Transverse colon (tissue), 4 donors: Measurements from ENCODE around the gene DLG2. TPM values are rescaled to one million over a fixed set of nuclear protein-coding genes. Genes with fewer than 3 reads are reported as not detected.

Experiments
- DNase-seq: peaks from one replicate; pipeline ENCODE4 v3.0.0-alpha.2; 2019
- H3K27ac ChIP-seq, 4 donors: fragments of 200-600 bp; sonication (generic); 2 replicates each; pipeline ENCODE4 v1.5.1; 2016 to 2018; ENCODE audit warnings: inconsistent platforms in 4 of 4
- H3K27me3 ChIP-seq: fragments of 200-600 bp; sonication (generic); 2 replicates; pipeline ENCODE4 v1.5.1; 2017; ENCODE audit warnings: inconsistent platforms
- H3K36me3 ChIP-seq, 4 donors: fragments of 200-600 bp; sonication (generic); 2 replicates each; pipeline ENCODE4 v1.5.1; 2017 to 2019; ENCODE audit warnings: inconsistent platforms in 4 of 4
- H3K4me1 ChIP-seq, 4 donors: fragments of 200-600 bp; sonication (generic); 2 replicates each; pipeline ENCODE4 v1.5.1; 2017 to 2020; ENCODE audit warnings: inconsistent platforms in 4 of 4
- H3K4me3 ChIP-seq, 4 donors: fragments of 200-600 bp; sonication (generic); 1 replicate in 1 of 4; 2 replicates in 3 of 4; pipeline versions ENCODE4 v1.5.1 to v1.6.1; 2017 to 2019; ENCODE audit warnings: inconsistent platforms in 4 of 4
- H3K9me3 ChIP-seq, 2 donors: fragments of 200-600 bp; sonication (generic); 2 replicates each; pipeline ENCODE4 v1.5.1; 2017 to 2019; ENCODE audit warnings: inconsistent platforms in 2 of 2
- EP300 ChIP-seq: sonication (generic); formaldehyde crosslinking; IDR thresholded peaks from one replicate; pipeline ENCODE4 v1.6.1; 2017; ENCODE audit warnings: antibody characterized with exemption, low read depth
- POLR2A ChIP-seq: fragments of 450-650 bp; IDR thresholded peaks from one replicate; pipeline ENCODE4 v1.6.1; 2016; ENCODE audit warnings: antibody characterized with exemption, mild to moderate bottlenecking, moderate library complexity
- POLR2AphosphoS5 ChIP-seq, 3 donors: sonication (generic); formaldehyde crosslinking; IDR thresholded peaks; one replicate each; pipeline ENCODE4 v1.6.1; 2016; ENCODE audit warnings: antibody characterized with exemption in 3 of 3
- WGBS, 2 donors: methylation state at CpG; one replicate each; pipeline ENCODE4 v1.1.5; 2018; ENCODE audit warnings: low coverage in 1 of 2; 5-methylcytosine and 5-hydroxymethylcytosine counted together
- in situ Hi-C, 4 donors: fragments of 200-750 bp; cut with MboI; loops; one replicate each; pipeline versions ENCODE4 v1.15.0 to v1.15.1; 2017; ENCODE audit warnings: low sequenced_read_pairs in 3 of 4, low pct_ligation_motif_present in 1 of 4, low pct_unique_long_range_greater_than_20kb in 1 of 4
- intact Hi-C: fragments of 100-400 bp; cut with DNase I; formaldehyde crosslinking; loops from one replicate; pipeline ENCODE4 v1.15.1; 2023; ENCODE audit warnings: low total_unique reads
- total RNA-seq, 4 donors: library from RNA; depleted of rRNA; stranded (reverse); fragments of >200 nt; gene quantifications; one replicate each; pipeline ENCODE4 v1.1.0, GENCODE V29; 2016
- TF ChIP-seq, protein P1 (sequence below), 5 experiments: fragments of 200-600 bp in 3 of 5; fragments of 450-650 bp in 2 of 5; sonication (generic) in 3 of 5; IDR thresholded peaks; 1 replicate in 2 of 5; 2 replicates in 3 of 5; pipeline ENCODE4 v1.5.1; 2016 to 2017; ENCODE audit warnings: antibody characterized with exemption in 5 of 5, inconsistent platforms in 3 of 5, mild to moderate bottlenecking in 2 of 5, moderate library complexity in 1 of 5

The DLG2 gene
- total RNA-seq, 4 donors from 2014 or later: 1.9 to 28.3 (median 3.7) TPM

DNA sequence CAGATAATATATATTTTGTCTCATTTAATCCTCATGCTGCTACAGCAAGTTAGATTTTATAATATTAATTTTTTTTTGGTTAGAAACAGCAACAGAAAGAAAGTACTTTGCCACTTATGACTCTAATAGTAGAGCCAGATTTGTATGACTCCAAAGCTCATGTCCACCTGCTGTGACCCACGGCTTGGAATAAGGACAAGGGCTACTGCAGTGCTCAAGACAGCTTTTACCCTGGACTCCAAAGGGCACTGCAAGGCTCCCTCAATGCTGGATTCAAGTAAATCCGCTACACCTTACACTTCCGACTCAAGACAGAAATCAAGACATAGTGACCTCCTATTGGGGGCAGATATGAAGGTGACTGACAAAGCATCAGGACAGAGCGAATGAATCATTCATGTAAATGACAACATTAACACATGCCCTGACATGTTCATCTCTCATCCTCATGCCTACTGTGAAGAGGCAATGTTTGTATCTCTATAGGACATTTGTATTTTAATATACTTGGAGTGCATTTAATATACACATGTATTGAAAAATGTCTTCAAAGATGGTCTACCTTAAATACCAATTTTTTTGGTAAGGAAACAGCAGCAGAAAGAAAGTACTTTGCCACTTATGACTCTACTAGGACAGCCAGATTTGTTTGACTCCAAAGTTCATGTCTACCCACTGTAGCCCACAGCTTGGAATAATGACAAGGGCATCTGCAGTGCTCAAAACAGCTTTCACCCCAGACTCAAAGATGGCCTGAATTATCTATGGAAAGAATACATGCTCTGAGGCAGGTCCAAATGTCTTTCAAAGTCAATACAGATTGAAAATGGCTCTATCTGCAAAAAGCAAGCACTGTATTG, 1965.4 kb downstream of the DLG2 start:
- in situ Hi-C loops: no loop called here
- intact Hi-C loops: no loop called here
- no peak overlapping the region for H3K4me3 ChIP-seq
- H3K27ac ChIP-seq: no peak overlapping the region
- H3K4me1 ChIP-seq: no peaks in the 10 kb centered on the region
- 84 to 100% methylated on average over 1 to 4 of the region's 4 CpGs for WGBS, 2 donors
- no peaks in the 10 kb centered on the region for H3K27me3 ChIP-seq
- H3K9me3 ChIP-seq: no peaks in the 10 kb centered on the region
- no peak for TF ChIP-seq POLR2A
- no peak for TF ChIP-seq EP300
- no peak for TF ChIP-seq POLR2AphosphoS5 (IDR thresholded peaks at IDR 0.05)
- TF ChIP-seq, protein P1, sequence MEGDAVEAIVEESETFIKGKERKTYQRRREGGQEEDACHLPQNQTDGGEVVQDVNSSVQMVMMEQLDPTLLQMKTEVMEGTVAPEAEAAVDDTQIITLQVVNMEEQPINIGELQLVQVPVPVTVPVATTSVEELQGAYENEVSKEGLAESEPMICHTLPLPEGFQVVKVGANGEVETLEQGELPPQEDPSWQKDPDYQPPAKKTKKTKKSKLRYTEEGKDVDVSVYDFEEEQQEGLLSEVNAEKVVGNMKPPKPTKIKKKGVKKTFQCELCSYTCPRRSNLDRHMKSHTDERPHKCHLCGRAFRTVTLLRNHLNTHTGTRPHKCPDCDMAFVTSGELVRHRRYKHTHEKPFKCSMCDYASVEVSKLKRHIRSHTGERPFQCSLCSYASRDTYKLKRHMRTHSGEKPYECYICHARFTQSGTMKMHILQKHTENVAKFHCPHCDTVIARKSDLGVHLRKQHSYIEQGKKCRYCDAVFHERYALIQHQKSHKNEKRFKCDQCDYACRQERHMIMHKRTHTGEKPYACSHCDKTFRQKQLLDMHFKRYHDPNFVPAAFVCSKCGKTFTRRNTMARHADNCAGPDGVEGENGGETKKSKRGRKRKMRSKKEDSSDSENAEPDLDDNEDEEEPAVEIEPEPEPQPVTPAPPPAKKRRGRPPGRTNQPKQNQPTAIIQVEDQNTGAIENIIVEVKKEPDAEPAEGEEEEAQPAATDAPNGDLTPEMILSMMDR (IDR thresholded peaks at IDR 0.05): no peak
- no peaks in the 10 kb centered on the region for H3K36me3 ChIP-seq
- no peak for DNase-seq

DNA sequence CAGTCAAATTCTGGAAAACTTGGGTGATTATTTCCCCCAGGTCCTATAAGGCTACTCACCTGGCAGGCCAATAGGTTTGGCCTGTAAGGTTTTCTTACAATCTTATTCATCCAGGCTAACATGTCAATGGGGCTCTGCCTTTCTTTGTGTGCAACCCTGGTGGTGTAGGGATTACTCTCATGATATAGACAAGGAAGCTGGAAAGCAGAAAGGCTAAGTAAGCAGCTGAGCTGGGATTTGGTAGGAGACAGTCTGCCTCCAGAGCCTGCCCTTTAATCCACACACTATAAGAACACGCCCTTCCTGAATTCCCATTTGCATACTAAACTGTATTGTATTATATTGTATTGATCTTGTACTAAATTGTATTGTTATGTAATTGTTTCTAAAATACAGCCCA, 1967.7 kb downstream of the DLG2 start:
- H3K4me3 ChIP-seq: no peak overlapping the region
- H3K27me3 ChIP-seq: no peaks in the 10 kb centered on the region
- DNase-seq: no peak
- H3K9me3 ChIP-seq: no peaks in the 10 kb centered on the region
- H3K4me1 ChIP-seq: no peaks in the 10 kb centered on the region
- no peak for TF ChIP-seq POLR2A
- TF ChIP-seq, protein P1 (IDR thresholded peaks at IDR 0.05): no peak
- TF ChIP-seq EP300: no peak
- TF ChIP-seq POLR2AphosphoS5 (IDR thresholded peaks at IDR 0.05): no peak
- 63 to 76% methylated on average over 1 of the region's 1 CpG for WGBS, 2 donors
- no peak overlapping the region for H3K27ac ChIP-seq
- in situ Hi-C loops (no loop called here), intact Hi-C loops (no loop called here)
- no peaks in the 10 kb centered on the region for H3K36me3 ChIP-seq

DNA sequence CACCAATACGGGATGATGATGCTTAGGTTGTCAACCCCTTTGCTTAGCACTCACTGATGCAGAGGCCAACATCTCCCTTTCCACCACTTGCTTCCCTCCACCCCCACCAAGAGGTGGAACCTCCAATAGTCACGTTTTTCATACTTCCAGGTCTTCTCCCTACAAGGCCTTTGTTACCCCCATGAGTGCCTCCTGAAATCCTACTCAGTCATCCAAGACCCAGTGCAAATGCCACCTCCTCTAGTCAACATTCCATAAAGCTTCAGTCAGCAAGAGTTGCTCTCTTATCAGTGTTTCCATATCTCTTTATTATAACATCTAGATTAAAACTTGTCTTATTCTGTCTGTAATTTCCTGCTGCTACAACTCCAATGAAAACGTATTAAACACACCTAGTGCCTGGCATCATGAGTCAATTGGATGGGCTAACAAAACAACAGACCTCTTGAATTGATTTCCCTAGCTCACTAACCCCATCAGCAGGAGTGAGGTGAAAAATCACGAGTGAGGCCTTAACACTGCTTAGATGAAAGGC, 1970.3 kb downstream of the DLG2 start:
- DNase-seq: no peak
- Histone ChIP-seq H3K4me1 (no peaks in the 10 kb centered on the region), H3K4me3 (no peak overlapping the region), H3K27me3 (no peaks in the 10 kb centered on the region), H3K27ac (no peak overlapping the region), H3K9me3 (no peaks in the 10 kb centered on the region), H3K36me3 (no peaks in the 10 kb centered on the region)
- 49 to 59% methylated on average over 3 to 4 of the region's 4 CpGs for WGBS, 2 donors
- in situ Hi-C loops: no loop called here
- TF ChIP-seq, protein P1 (IDR thresholded peaks at IDR 0.05): no peak
- TF ChIP-seq POLR2A: no peak
- no peak for TF ChIP-seq EP300
- no peak for TF ChIP-seq POLR2AphosphoS5 (IDR thresholded peaks at IDR 0.05)
- intact Hi-C loops: no loop called here

DNA sequence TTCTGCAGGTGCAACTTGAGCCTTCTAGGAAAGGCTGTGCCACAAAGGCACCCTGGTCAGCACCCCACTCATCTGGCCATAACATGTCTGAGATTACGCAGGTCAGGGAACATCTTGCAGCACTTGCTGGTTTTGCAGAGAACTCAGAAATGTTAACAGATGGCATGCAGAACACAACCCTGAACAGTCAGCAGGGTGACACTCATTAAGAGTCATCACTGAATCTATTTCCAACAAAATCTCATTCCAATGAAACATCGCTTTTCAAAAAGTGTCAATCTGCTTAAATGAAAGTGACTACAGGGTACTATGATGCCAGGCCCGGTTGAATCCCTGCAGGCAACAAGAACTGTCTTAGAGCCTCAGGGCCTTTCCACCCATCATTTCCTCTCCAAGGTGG, 1971.2 kb downstream of the DLG2 start:
- no peak for TF ChIP-seq POLR2AphosphoS5 (IDR thresholded peaks at IDR 0.05)
- TF ChIP-seq EP300: no peak
- TF ChIP-seq, protein P1 (IDR thresholded peaks at IDR 0.05): no peak
- TF ChIP-seq POLR2A: no peak
- H3K27me3 ChIP-seq: no peaks in the 10 kb centered on the region
- H3K4me3 ChIP-seq: no peak overlapping the region
- no peak overlapping the region for H3K27ac ChIP-seq
- H3K4me1 ChIP-seq: no peaks in the 10 kb centered on the region
- H3K36me3 ChIP-seq: no peaks in the 10 kb centered on the region
- intact Hi-C loops (no loop called here), in situ Hi-C loops (no loop called here)
- no peak for DNase-seq
- H3K9me3 ChIP-seq: no peaks in the 10 kb centered on the region
- 95% methylated on average over 3 of the region's 3 CpGs; no CpG with 5 or more reads in 1 of the 2 donors for WGBS, 2 donors
